Activated CD4-positive, alpha-beta memory T cell treated with anti-CD3 and anti-CD28 coated beads, Interleukin-2, amount 10 ng/mL, durations not matched to agents 7 days and 5 days (primary cell): ENCODE data around the gene LRRC61. TPM values are rescaled to one million over a fixed set of nuclear protein-coding genes. Genes with fewer than 3 reads are reported as not detected.
"Not testable (repeated sequence)": the region's sequence is repeated elsewhere in the genome, so short reads cannot be mapped to it uniquely, and the experiment has no call there.

Experiments
- CTCF ChIA-PET: fragments of 350-600 bp; sonication (Branson Sonifier 250); formaldehyde crosslinking; loops from one replicate; lab custom pipeline; 2021; ENCODE audit warnings: antibody characterized with exemption, inconsistent platforms; lab: Charles Lee
- POLR2A ChIA-PET: fragments of 350-600 bp; sonication (Branson Sonifier 250); formaldehyde crosslinking; loops from one replicate; lab custom pipeline; 2021; ENCODE audit warnings: antibody characterized with exemption; lab: Charles Lee
- DNase-seq: peaks from one replicate; pipeline ENCODE4 v3.0.0-alpha.2; 2020
- H3K27ac Mint-ChIP-seq: one replicate; pipeline ENCODE4 v1.8.0; 2021; ENCODE audit warnings: mild to moderate bottlenecking, mixed read lengths
- H3K27me3 Mint-ChIP-seq: one replicate; pipeline ENCODE4 v1.8.0; 2021; ENCODE audit warnings: mixed read lengths
- H3K36me3 Mint-ChIP-seq: one replicate; pipeline ENCODE4 v1.8.0; 2021; ENCODE audit warnings: low read depth, mixed read lengths
- H3K4me1 Mint-ChIP-seq: one replicate; pipeline ENCODE4 v1.8.0; 2021; ENCODE audit warnings: mixed read lengths
- H3K4me3 Mint-ChIP-seq: one replicate; pipeline ENCODE4 v1.8.0; 2021; ENCODE audit warnings: mild to moderate bottlenecking, mixed read lengths
- H3K9me3 Mint-ChIP-seq: one replicate; pipeline ENCODE4 v1.8.0; 2021; ENCODE audit warnings: mixed read lengths
- total RNA-seq, 2 experiments: library from RNA; stranded (reverse); gene quantifications; one replicate each; pipeline ENCODE4 v1.2.3, GENCODE V29; 2021

LRRC61 gene
- total RNA-seq, 2 experiments from 2014 or later: 23.1 to 26.8 TPM

- Mint-ChIP-seq H3K27me3 (no peaks in the 10 kb centered on the region), H3K27ac (no peak overlapping the region), H3K36me3 (peaks cover 8% of the 10 kb centered on the region), H3K9me3 (no peaks in the 10 kb centered on the region), H3K4me1 (no peaks in the 10 kb centered on the region), H3K4me3 (no peak overlapping the region)
- DNase-seq: no peak
- ChIA-PET CTCF (no interaction called here), POLR2A (no interaction called here)
These were observed 9.8 kb upstream of the LRRC61 start for GRCh38 chr7:150313367-150313809.

GRCh38 chr7:150313870-150314269 lies 9.3 kb upstream of the LRRC61 start:
- H3K27ac Mint-ChIP-seq: no peak overlapping the region
- H3K36me3 Mint-ChIP-seq: peaks cover 8% of the 10 kb centered on the region
- H3K4me3 Mint-ChIP-seq: no peak overlapping the region
- no peak for DNase-seq
- no peaks in the 10 kb centered on the region for H3K4me1 Mint-ChIP-seq
- no peaks in the 10 kb centered on the region for H3K27me3 Mint-ChIP-seq
- ChIA-PET CTCF (no interaction called here), POLR2A (no interaction called here)
- H3K9me3 Mint-ChIP-seq: no peaks in the 10 kb centered on the region

DNA sequence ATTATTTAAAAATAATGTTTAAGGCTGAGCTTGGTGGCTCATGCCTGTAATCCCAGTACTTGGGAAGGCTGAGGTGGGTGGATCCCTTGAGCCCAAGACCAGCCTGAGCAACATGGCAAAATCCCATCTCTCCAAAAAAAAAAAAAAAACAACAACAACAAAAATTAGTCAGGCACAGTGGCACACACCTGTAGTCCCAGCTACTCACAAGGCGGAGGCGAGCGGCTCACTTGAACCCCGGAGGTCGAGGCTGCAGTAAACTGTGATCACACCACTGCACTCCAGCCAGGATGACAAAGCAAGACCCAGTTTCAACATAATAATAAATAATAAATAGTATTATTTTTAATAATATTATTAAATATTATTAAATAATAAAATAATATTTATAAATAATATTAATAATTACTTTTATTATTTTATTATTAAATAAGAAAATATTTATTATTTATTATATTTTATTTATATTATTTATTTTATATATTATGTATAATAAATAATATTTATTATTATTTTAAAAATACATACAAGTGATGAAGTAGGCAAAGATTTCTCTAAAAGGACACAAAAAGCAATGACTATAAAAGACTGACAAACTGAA lies 8.4 kb upstream of the LRRC61 start:
- H3K4me1 Mint-ChIP-seq: peaks cover under 1% of the 10 kb centered on the region
- CTCF ChIA-PET: no interaction called here
- no peak for DNase-seq
- no peak overlapping the region for H3K4me3 Mint-ChIP-seq
- no peak overlapping the region for H3K27ac Mint-ChIP-seq
- H3K36me3 Mint-ChIP-seq: peaks cover 10% of the 10 kb centered on the region
- H3K9me3 Mint-ChIP-seq: no peaks in the 10 kb centered on the region
- H3K27me3 Mint-ChIP-seq: no peaks in the 10 kb centered on the region
- POLR2A ChIA-PET: no interaction called here

- DNase-seq, CTCF ChIA-PET, H3K9me3 Mint-ChIP-seq, H3K4me3 Mint-ChIP-seq, H3K27ac Mint-ChIP-seq, H3K27me3 Mint-ChIP-seq: not testable (repeated sequence)
- Mint-ChIP-seq H3K36me3 (peaks cover 18% of the 10 kb centered on the region), H3K4me1 (peaks cover 19% of the 10 kb centered on the region)
- POLR2A ChIA-PET: interaction anchor here (1.5 kb wide), 1 partner anchor 53 kb away, joined by 3 read pairs; no protein-coding TSS in a partner anchor
These were observed 6.2 kb upstream of the LRRC61 start for GRCh38 chr7:150316987-150317386.

DNA sequence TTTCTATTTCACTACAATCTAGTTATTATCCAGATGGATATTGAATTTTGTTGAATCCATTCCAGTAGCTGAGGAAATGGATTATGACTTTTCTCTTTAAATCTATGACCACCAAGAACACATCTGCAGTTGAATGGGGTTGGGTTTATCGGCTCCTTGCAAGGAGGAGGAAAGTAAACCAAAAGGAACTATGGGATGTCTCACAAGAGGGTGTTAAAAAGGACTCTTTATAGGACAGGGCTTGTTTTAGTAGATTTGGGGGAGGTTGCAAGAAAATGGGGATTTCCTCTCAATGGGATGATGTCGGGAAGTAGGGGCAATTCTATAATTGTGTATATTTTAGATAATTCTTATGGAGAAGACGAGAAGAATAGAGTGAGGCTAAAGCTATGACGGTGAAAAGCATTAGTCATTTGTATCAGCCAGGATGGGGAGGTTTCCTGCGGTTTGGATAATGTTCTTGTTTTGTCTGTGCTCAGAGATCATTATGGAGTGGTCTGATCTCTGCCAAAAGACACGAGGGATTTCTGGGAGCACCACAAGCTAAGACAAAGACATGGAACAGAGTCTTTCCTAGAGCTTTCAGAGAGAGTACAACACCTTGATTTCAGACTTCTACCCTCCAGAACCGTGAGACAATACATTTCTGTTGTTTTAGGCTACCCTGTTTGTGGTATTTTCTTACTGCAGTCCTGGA lies 5.3 kb upstream of the LRRC61 start:
- H3K9me3 Mint-ChIP-seq: no peaks in the 10 kb centered on the region
- no peaks in the 10 kb centered on the region for H3K27me3 Mint-ChIP-seq
- POLR2A ChIA-PET: no interaction called here
- DNase-seq: no peak
- peaks cover 23% of the 10 kb centered on the region for H3K36me3 Mint-ChIP-seq
- no peak overlapping the region for H3K27ac Mint-ChIP-seq
- peaks cover 28% of the 10 kb centered on the region for H3K4me1 Mint-ChIP-seq
- CTCF ChIA-PET: no interaction called here
- no peak overlapping the region for H3K4me3 Mint-ChIP-seq

DNA sequence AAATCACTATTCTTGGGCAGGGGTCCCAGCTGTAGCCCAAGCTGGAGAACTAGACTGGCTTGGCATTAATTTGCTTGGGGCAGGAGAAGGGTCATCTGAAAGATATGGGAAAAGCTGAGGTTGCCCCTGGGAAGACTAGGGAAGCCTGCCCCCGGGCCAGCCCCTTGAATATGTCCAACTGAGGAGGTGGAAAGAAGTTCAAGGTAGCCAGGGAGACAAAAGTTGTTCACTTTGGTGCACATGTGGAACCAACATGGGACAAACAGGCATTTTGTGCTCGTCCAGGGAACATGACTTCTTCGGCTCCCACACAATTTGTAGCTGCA lies 1.4 kb upstream of the LRRC61 start:
- POLR2A ChIA-PET: interaction anchor here (0.7 to 2.3 kb wide), 3 partner anchors 85 to 767 kb away, joined by 3 to 11 read pairs (median 3); a partner anchor contains a TSS
- peaks cover 53% of the 10 kb centered on the region for H3K4me1 Mint-ChIP-seq
- no peaks in the 10 kb centered on the region for H3K27me3 Mint-ChIP-seq
- DNase-seq: no peak
- CTCF ChIA-PET: interaction anchor here (0.6 kb wide), 1 partner anchor 56 kb away, joined by 3 read pairs; no protein-coding TSS in a partner anchor
- peaks cover 43% of the 10 kb centered on the region for H3K36me3 Mint-ChIP-seq
- H3K9me3 Mint-ChIP-seq: no peaks in the 10 kb centered on the region
- H3K4me3 Mint-ChIP-seq: peak overlapping the region; percentile 98
- H3K27ac Mint-ChIP-seq: peak overlapping the region; percentile 99

- H3K27ac Mint-ChIP-seq: peak overlapping the region; percentile 99
- no peaks in the 10 kb centered on the region for H3K27me3 Mint-ChIP-seq
- peaks cover 48% of the 10 kb centered on the region for H3K36me3 Mint-ChIP-seq
- POLR2A ChIA-PET: interaction anchor here (0.7 to 2.3 kb wide), 5 partner anchors 46 to 766 kb away, joined by 3 to 11 read pairs (median 5); partner anchors contain the start of gene REPIN1
- DNase-seq: peak; percentile 85
- no peaks in the 10 kb centered on the region for H3K9me3 Mint-ChIP-seq
- H3K4me1 Mint-ChIP-seq: peaks cover 53% of the 10 kb centered on the region
- peak overlapping the region; percentile 98 for H3K4me3 Mint-ChIP-seq
- CTCF ChIA-PET: interaction anchor here (1.8 kb wide), 1 partner anchor 84 kb away, joined by 5 read pairs; a partner anchor contains a TSS
These were observed 882 bp upstream of the LRRC61 start for GRCh38 chr7:150322114-150322832.

DNA sequence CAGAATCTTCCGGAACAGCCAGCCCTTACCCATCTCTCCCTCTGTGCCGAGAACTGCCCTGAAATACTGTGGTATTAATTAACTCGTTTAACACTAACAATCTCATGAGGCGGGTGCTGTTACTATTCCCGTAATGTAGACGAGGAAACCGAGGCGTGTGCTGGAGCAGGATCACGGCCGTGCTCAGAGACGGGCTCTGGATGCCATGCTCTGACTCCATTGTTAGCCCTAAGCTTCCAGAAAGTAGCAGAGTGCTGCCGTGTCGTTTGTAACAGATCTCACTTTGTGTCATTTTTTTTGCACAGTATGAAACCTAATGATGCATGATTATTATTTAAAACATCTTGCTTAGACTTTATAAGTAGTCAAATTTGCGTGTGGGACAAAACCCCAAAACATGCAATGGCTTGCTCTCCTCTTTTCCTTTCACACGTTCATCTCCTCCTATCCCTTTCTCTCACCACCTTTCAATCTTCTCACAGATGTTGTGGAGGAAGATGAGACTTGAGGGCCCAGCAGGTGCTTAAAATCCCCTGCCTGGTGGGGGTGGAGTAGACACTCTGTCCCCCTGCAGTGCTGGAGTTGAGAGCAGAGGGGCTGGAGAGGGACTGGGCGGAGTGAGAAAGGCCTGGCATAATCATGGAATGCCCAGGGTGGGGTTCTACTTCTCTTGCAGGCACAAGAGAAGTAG lies 672 bp downstream of the LRRC61 start:
- DNase-seq: no peak
- H3K27me3 Mint-ChIP-seq: no peaks in the 10 kb centered on the region
- peak overlapping the region; percentile 94 for H3K4me3 Mint-ChIP-seq
- peaks cover 54% of the 10 kb centered on the region for H3K36me3 Mint-ChIP-seq
- H3K4me1 Mint-ChIP-seq: peaks cover 53% of the 10 kb centered on the region
- CTCF ChIA-PET: interaction anchor here (1.8 kb wide), 1 partner anchor 82 kb away, joined by 5 read pairs; a partner anchor contains a TSS
- POLR2A ChIA-PET: interaction anchor here (1.0 to 2.3 kb wide), 10 partner anchors 19 to 459 kb away, joined by 3 to 11 read pairs (median 3); partner anchors contain the start of gene REPIN1
- peak overlapping the region; percentile 97 for H3K27ac Mint-ChIP-seq
- H3K9me3 Mint-ChIP-seq: no peaks in the 10 kb centered on the region

- ChIA-PET POLR2A (interaction anchor here (1.0 to 1.6 kb wide), 6 partner anchors 18 to 459 kb away, joined by 3 to 4 read pairs (median 3); partner anchors contain the start of gene REPIN1), CTCF (interaction anchor here (1.8 kb wide), 1 partner anchor 81 kb away, joined by 5 read pairs; a partner anchor contains a TSS)
- Mint-ChIP-seq H3K27ac (peak overlapping the region; percentile 97), H3K27me3 (no peaks in the 10 kb centered on the region), H3K4me1 (peaks cover 53% of the 10 kb centered on the region), H3K36me3 (peaks cover 57% of the 10 kb centered on the region), H3K9me3 (no peaks in the 10 kb centered on the region), H3K4me3 (peak overlapping the region; percentile 94)
- DNase-seq: no peak
These were observed 1.3 kb downstream of the LRRC61 start for GRCh38 chr7:150324373-150324961.

DNA sequence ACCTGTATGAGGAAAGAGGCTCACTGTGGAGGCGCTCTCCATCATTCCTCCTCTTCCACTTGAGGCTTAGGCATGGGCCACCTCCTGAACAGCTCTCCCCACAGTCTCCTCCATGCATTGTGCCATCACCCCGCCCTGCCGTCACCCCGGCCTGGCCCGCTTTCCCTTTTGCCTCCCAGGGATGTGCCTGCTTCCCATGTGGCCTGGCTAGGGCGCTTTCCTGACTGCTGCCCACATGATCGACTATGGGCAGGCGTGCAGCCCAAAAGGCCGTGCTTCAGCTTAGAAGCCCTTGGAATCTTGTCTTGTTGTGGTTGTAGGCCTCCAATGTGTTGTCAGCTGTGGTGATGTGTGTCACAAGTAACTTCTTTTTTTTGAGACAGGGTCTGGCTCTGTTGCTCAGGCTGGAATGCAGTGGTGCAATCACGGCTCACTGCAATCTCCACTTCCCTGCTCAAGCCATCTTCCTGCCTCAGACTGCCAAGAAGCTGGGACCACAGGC lies 2.0 kb downstream of the LRRC61 start:
- Mint-ChIP-seq H3K9me3 (no peaks in the 10 kb centered on the region), H3K27me3 (no peaks in the 10 kb centered on the region), H3K4me1 (peaks cover 49% of the 10 kb centered on the region), H3K36me3 (peaks cover 51% of the 10 kb centered on the region), H3K4me3 (peak overlapping the region; percentile 94), H3K27ac (peak overlapping the region; percentile 97)
- no peak for DNase-seq
- ChIA-PET CTCF (interaction anchor here (0.7 kb wide), 1 partner anchor 122 kb away, joined by 3 read pairs; no protein-coding TSS in a partner anchor), POLR2A (interaction anchor here (1.1 kb wide), 1 partner anchor 82 kb away, joined by 5 read pairs; no protein-coding TSS in a partner anchor)

GRCh38 chr7:150325901-150326300 lies 2.7 kb downstream of the LRRC61 start:
- DNase-seq: no peak
- Mint-ChIP-seq H3K4me1 (peaks cover 44% of the 10 kb centered on the region), H3K9me3 (no peaks in the 10 kb centered on the region), H3K27me3 (no peaks in the 10 kb centered on the region), H3K4me3 (no peak overlapping the region), H3K36me3 (peaks cover 51% of the 10 kb centered on the region), H3K27ac (no peak overlapping the region)
- ChIA-PET CTCF (interaction anchor here (1.2 kb wide), 1 partner anchor 10 kb away, joined by 3 read pairs; no protein-coding TSS in a partner anchor), POLR2A (interaction anchor here (1.1 kb wide), 1 partner anchor 81 kb away, joined by 5 read pairs; no protein-coding TSS in a partner anchor)
